ENCODE results near the gene GUCY2C.
A peak's percentile ranks its signal among the peaks of the same experiment; 100 is the strongest.

Gene GUCY2C

GRCh38 chr12:14567351-14568162, 128.8 kb downstream of the GUCY2C start, which contains the start of gene PLBD1:
PLBD1 (minus strand) TSS chr12:14567883; CDS start chr12:14567696, 187 bp downstream.
- in situ Hi-C loops (cut with HindIII; ENCODE audit: low pct_ligation_motif_present, low sequenced_read_pairs) = no loop called here

GRCh38 chr12:14564336-14564959, 132.0 kb downstream of the GUCY2C start:
- no peak overlapping the region for H3K4me3 ChIP-seq (ENCODE audit: low read depth, low read length)
- H3K36me3 ChIP-seq (replicated peaks) = no peaks in the 10 kb centered on the region
- H3K27me3 ChIP-seq (replicated peaks) = no peaks in the 10 kb centered on the region
- TF ChIP-seq CTCF (IDR thresholded peaks at IDR 0.05; ENCODE audit: low read depth, low read length, missing control alignments) = no peak
- no peak for DNase-seq
- H3K27ac ChIP-seq = no peak overlapping the region
- in situ Hi-C loops (cut with HindIII; ENCODE audit: low pct_ligation_motif_present, low sequenced_read_pairs) = no loop called here

More at GRCh38 chr12:14567351-14568162, 128.8 kb downstream of the GUCY2C start, which contains the start of gene PLBD1:
- TF ChIP-seq CTCF (IDR thresholded peaks at IDR 0.05; ENCODE audit: low read depth, low read length, missing control alignments) = no peak
- H3K4me3 ChIP-seq (ENCODE audit: low read depth, low read length) = peak within 1 kb of the TSS; percentile 52
- no peaks in the 10 kb centered on the region for H3K27me3 ChIP-seq (replicated peaks)
- no peak for DNase-seq
- no peak within 1 kb of the TSS for H3K27ac ChIP-seq
- no peaks in the 10 kb centered on the region for H3K36me3 ChIP-seq (replicated peaks)

- in situ Hi-C loops (cut with HindIII; ENCODE audit: low pct_ligation_motif_present, low sequenced_read_pairs) = no loop called here
- no peaks in the 10 kb centered on the region for H3K36me3 ChIP-seq (replicated peaks)
- TF ChIP-seq CTCF (IDR thresholded peaks at IDR 0.05; ENCODE audit: low read depth, low read length, missing control alignments) = no peak
Measured at GRCh38 chr12:14563046-14563445, 133.4 kb downstream of the GUCY2C start.

More at GRCh38 chr12:14563046-14563445, 133.4 kb downstream of the GUCY2C start:
- Histone ChIP-seq H3K27me3 (replicated peaks) (no peaks in the 10 kb centered on the region), H3K4me3 (ENCODE audit: low read depth, low read length) (no peak overlapping the region), H3K27ac (no peak overlapping the region)
- no peak for DNase-seq
